ENCODE results near the gene RIOK2. TPM values are rescaled to one million over a fixed set of nuclear protein-coding genes. Genes with fewer than 3 reads are reported as not detected.

Gene RIOK2
- total and polyA plus RNA-seq, 8 donors = 19.2 to 54.1 (median 42.9) TPM

DNA sequence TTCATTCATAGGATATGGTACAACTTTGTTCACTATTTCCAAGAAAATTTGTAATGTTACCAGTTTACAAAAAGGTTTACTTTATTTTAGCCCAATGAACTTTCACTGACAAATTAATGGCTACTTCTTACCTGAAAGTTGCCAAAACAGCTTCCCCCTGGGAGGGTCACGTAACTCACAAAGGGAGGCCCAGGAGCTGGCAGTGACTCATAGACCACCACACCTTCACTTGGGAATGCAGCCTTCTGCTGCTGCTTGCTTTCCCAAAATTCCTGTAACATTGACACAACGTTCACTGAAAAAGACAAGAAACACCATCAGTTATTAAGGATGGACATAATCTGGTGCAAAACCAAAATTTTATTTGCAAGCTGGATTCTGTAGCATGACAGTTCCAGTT is 58.7 kb downstream of the RIOK2 start:
- intact Hi-C loops (cut with DNase I) = no loop called here
- TF ChIP-seq, protein P1, sequence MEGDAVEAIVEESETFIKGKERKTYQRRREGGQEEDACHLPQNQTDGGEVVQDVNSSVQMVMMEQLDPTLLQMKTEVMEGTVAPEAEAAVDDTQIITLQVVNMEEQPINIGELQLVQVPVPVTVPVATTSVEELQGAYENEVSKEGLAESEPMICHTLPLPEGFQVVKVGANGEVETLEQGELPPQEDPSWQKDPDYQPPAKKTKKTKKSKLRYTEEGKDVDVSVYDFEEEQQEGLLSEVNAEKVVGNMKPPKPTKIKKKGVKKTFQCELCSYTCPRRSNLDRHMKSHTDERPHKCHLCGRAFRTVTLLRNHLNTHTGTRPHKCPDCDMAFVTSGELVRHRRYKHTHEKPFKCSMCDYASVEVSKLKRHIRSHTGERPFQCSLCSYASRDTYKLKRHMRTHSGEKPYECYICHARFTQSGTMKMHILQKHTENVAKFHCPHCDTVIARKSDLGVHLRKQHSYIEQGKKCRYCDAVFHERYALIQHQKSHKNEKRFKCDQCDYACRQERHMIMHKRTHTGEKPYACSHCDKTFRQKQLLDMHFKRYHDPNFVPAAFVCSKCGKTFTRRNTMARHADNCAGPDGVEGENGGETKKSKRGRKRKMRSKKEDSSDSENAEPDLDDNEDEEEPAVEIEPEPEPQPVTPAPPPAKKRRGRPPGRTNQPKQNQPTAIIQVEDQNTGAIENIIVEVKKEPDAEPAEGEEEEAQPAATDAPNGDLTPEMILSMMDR (IDR thresholded peaks at IDR 0.05) = no peak
- no peaks in the 10 kb centered on the region for H3K36me3 ChIP-seq
- H3K9me3 ChIP-seq = no peaks in the 10 kb centered on the region
- no peak for DNase-seq
- no peaks in the 10 kb centered on the region for H3K4me1 ChIP-seq
- H3K27me3 ChIP-seq = no peaks in the 10 kb centered on the region
- H3K4me3 ChIP-seq = no peak overlapping the region
- H3K27ac ChIP-seq = no peak overlapping the region
- no peak for ATAC-seq

DNA sequence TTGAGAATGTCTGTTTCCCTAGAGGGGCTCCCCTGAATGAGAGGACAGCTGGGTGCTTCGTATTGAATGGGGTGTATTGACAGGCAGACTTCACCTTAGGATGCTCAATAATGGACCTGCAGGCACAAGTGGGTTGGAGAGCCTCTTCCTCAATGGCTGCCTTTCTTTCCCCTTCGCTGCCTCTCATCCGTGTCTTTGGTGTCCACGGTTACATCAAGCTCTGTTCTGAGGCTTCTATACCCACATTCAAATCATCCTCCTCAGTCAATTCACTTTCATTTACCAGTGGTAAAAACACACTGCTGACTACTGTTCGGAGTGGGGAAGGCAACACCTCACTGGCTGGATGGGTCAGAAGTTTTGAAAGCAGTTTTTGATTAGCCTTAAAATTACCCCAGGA is 61.2 kb downstream of the RIOK2 start:
- no peaks in the 10 kb centered on the region for H3K9me3 ChIP-seq
- TF ChIP-seq, protein P1 (IDR thresholded peaks at IDR 0.05) = no peak

DNA sequence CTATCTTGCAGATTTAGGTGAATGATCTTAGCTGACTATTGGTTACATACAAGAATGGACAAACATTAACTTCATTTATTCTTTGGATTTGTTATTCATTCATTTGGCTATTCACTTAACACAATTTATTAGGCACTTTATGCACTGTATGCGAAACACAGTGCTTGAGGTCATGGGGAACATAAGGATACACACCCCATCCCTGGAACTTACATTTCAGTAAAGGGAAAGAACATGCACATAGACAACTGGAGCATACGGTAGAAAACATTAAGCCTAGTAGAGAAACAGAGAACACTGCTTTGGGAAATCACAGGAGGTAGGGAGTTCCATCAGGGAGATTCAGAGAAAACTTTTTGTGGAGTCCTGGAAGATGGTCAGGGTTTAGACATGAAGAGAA is 62.9 kb downstream of the RIOK2 start:
- H3K36me3 ChIP-seq = no peaks in the 10 kb centered on the region
- TF ChIP-seq, protein P1 (IDR thresholded peaks at IDR 0.05) = no peak
- ATAC-seq (no peak), DNase-seq (no peak)
- no peaks in the 10 kb centered on the region for H3K27me3 ChIP-seq
- no peaks in the 10 kb centered on the region for H3K4me1 ChIP-seq
- intact Hi-C loops (cut with DNase I) = no loop called here
- no peak overlapping the region for H3K27ac ChIP-seq
- no peaks in the 10 kb centered on the region for H3K9me3 ChIP-seq
- no peak overlapping the region for H3K4me3 ChIP-seq

More for the DNA sequence above, 61.2 kb downstream of the RIOK2 start:
- Histone ChIP-seq H3K27ac (no peak overlapping the region), H3K27me3 (no peaks in the 10 kb centered on the region), H3K4me3 (no peak overlapping the region), H3K36me3 (no peaks in the 10 kb centered on the region), H3K4me1 (no peaks in the 10 kb centered on the region)
- ATAC-seq = no peak
- intact Hi-C loops (cut with DNase I) = no loop called here
- no peak for DNase-seq

DNA sequence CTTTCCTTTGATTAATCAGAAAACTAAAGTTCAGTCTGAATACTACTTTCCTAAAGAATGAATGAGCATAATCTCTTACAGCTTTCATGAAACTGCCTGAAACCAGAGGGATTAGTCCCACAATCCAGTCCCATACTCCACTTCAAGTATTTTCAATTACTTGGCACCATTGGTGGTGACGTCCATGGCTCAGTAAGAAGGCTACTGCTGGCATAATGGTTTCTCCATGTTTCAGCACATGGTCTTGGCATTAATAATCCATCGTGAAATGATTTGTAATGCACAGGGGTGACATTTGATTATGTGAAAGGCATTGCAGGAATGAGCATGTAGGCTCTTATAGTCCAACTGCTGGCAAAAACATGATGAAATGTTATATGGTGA is 64.0 kb downstream of the RIOK2 start:
- no peaks in the 10 kb centered on the region for H3K36me3 ChIP-seq
- DNase-seq (no peak), ATAC-seq (no peak)
- no peaks in the 10 kb centered on the region for H3K4me1 ChIP-seq
- intact Hi-C loops (cut with DNase I) = no loop called here
- H3K27me3 ChIP-seq = no peaks in the 10 kb centered on the region
- TF ChIP-seq, protein P1 (IDR thresholded peaks at IDR 0.05) = no peak
- no peak overlapping the region for H3K27ac ChIP-seq
- no peaks in the 10 kb centered on the region for H3K9me3 ChIP-seq
- no peak overlapping the region for H3K4me3 ChIP-seq

DNA sequence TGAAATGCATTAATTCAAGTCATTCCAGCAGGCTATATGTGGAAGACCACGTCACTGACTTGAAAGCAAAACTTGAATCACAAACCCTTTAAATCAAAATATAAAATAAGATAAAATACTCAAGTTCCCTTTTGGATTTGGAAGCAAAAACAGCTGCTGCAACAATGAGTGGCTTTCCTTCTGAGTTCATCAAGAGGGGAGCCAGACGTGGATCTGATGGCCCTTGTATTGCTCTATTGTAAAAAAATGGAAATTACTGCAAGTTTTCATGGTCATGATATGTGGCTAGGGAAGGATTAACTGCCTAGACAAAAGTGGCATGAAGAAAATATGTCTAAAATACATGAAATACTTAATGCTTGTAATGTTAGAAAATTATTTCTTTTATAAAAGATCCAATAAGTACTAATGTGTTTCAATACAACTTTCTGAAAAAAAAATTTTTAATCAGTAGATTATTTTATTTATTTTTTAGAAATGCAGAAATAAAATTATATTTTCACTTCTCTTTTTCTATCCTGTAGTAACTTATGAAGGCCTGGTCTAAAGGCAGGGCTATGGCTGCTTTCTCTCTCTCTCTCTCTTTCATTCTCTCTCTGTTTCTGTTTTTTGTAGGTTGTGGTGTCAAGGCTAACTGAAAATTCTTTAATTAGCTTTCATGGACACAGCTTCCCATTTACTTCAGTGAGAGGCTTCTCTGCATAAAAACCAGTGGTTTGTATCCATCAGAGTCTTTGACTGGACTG is 64.6 kb downstream of the RIOK2 start:
- TF ChIP-seq, protein P1 (IDR thresholded peaks at IDR 0.05) = no peak
- H3K27ac ChIP-seq = no peak overlapping the region
- no peaks in the 10 kb centered on the region for H3K27me3 ChIP-seq
- H3K4me3 ChIP-seq = no peak overlapping the region
- H3K9me3 ChIP-seq = no peaks in the 10 kb centered on the region
- ATAC-seq = no peak
- no peaks in the 10 kb centered on the region for H3K36me3 ChIP-seq
- no peak for DNase-seq
- intact Hi-C loops (cut with DNase I) = no loop called here
- no peaks in the 10 kb centered on the region for H3K4me1 ChIP-seq

Data from left lung (tissue), 10 donors.